Fibroblast of the aortic adventitia (primary cell): ENCODE data around the gene TMEM183A. TPM values are rescaled to one million over a fixed set of nuclear protein-coding genes. Genes with fewer than 3 reads are reported as not detected.

Source experiments
- DNase-seq: peaks from one replicate; pipeline ENCODE4 v3.0.0-alpha.2; 2010; ENCODE audit warnings: low read depth
- H3K4me3 ChIP-seq: 2 replicates; pipeline ENCODE4 v1.5.1; 2011; ENCODE audit warnings: low read depth, mild to moderate bottlenecking, control low read depth, low read length, moderate library complexity
- CTCF ChIP-seq: IDR thresholded peaks from 2 replicates; pipeline ENCODE4 v1.5.1; 2011; ENCODE audit warnings: mild to moderate bottlenecking, low read length, control low read depth, inconsistent platforms; ENCODE audit not compliant: insufficient read depth
- total RNA-seq: library from RNA; depleted of rRNA; stranded (reverse); fragments of >200 nt; gene quantifications from 2 replicates; pipeline ENCODE4 v1.2.3, GENCODE V29; 2012; ENCODE audit warnings: low replicate concordance

The TMEM183A gene
- 76.2 and 118 TPM in 2 replicates for total RNA-seq

GRCh38 chr1:203006948-203007871 is at the start of gene TMEM183A:
TMEM183A (plus strand) TSS chr1:203007374; CDS start chr1:203007466, 92 bp downstream.
- no peak for TF ChIP-seq CTCF

GRCh38 chr1:202957733-202958543 is 49.2 kb upstream of the TMEM183A start, which contains the start of gene ADIPOR1:
ADIPOR1 (minus strand) TSS chr1:202958312; CDS start chr1:202951070, 7,242 bp downstream.
- no peak for TF ChIP-seq CTCF
- peak; percentile 73 for DNase-seq
- peak within 1 kb of the TSS; percentile 94 for H3K4me3 ChIP-seq

More at GRCh38 chr1:203006948-203007871, at the start of gene TMEM183A:
- peak within 1 kb of the TSS; percentile 90 for H3K4me3 ChIP-seq
- peak; percentile 97 for DNase-seq

GRCh38 chr1:202958544-202959275 is 48.5 kb upstream of the TMEM183A start:
- no peak for TF ChIP-seq CTCF
- no peak for DNase-seq

GRCh38 chr1:202959276-202959620 is 47.9 kb upstream of the TMEM183A start:
- no peak for TF ChIP-seq CTCF
- no peak for DNase-seq
- H3K4me3 ChIP-seq, result no peak overlapping the region

More at GRCh38 chr1:202958544-202959275, 48.5 kb upstream of the TMEM183A start:
- peak overlapping the region; percentile 94 for H3K4me3 ChIP-seq

- no peak for TF ChIP-seq CTCF
Measured at GRCh38 chr1:202961220-202961880, 45.8 kb upstream of the TMEM183A start.

More at GRCh38 chr1:202961220-202961880, 45.8 kb upstream of the TMEM183A start:
- no peak for DNase-seq
- no peak overlapping the region for H3K4me3 ChIP-seq
